Hematopoietic multipotent progenitor cell treated with erythropoietin and hydrocortisone succinate and interleukin-3 and kit ligand, for 15 days (in vitro differentiated cells): Measurements from ENCODE around the gene SYNDIG1.

ENCODE experiments used
- DNase-seq: peaks from one replicate; pipeline ENCODE4 v3.0.0-alpha.2; 2015; ENCODE audit warnings: low spot score

SYNDIG1 gene

DNA sequence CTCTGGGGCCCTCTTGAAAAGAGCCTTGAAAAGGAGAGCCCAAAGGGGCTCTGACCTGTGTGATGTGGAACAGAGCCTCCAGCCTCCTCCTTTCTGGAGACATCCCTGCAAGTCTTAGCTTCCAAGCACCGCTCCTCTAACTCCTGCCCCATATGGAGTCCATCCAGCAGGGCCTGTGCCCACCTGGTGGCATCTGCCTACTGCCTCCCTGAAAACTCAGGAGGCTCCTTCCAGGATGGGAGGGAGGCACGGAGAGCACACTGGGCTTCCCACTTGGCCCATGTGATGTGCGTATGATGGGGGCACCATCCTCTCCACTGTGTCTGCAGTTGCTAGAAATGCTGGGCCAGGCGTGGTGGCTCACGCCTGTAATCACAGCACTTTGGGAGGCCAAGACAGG lies 98.1 kb downstream of the SYNDIG1 start:
- no peak for DNase-seq

DNA sequence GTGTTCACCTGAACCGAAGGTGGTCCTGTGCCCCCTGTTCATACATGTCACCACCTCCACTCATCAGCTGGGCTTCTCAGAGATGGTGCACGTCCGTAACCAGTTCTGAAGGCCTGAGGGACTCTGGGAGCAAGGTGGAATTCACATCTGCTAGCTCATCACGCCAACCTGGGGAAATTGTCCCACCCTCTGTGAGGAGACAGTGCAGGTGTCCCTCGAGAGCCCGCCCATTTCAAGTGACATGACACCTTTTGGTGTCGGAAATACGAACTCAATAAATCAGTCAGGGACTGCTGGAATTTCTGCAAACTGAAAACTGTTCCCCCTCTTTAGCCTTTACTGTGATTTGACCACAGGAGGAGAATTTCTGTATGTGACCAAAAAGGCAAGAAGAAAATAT lies 99.4 kb downstream of the SYNDIG1 start:
- DNase-seq, result no peak

- DNase-seq, result no peak
Observed at GRCh38 chr20:24571159-24571558, 101.7 kb downstream of the SYNDIG1 start.

DNA sequence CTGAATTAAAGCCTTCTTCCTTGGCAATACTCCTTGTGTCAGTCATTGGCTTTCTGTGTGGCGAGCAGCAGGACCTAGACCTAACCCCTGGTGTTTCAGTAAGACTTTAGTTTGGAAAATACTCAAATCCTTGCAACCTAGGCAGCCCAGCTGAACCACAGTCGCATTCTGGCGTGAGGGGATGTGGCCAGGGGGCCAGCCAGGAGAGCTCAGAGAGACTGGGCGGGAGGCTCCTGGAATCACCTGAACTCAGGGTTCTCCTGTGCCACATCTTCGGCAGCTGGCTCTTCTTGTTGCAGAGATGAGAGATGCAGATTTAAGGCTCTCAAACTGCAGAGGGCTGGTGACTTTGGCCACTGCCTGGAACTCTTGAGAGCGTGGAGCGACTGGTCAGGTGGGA lies 102.7 kb downstream of the SYNDIG1 start:
- DNase-seq, result no peak

DNA sequence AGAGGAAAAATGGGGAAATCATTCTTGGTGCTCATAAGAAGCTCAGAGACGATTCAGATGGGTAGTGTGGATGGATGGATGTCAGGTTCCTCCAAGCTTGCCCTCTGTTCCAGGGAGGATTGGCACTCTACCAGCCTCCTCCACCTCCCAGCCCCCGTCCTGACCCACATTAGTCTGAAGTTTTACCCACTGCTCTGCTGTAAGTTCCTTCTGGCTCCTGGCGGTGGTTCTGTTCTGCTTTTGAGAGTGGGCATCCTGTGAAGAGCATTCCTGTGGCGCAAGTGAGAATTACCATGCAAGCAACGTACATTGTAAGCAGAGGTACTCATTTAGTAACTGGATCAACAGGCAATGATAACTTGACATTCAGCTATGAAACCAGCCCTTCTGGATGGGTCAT lies 103.4 kb downstream of the SYNDIG1 start:
- DNase-seq, result no peak

- no peak for DNase-seq
Observed at GRCh38 chr20:24573557-24573956, 104.1 kb downstream of the SYNDIG1 start.

- DNase-seq, result no peak
Observed at GRCh38 chr20:24574307-24574706, 104.9 kb downstream of the SYNDIG1 start.

DNA sequence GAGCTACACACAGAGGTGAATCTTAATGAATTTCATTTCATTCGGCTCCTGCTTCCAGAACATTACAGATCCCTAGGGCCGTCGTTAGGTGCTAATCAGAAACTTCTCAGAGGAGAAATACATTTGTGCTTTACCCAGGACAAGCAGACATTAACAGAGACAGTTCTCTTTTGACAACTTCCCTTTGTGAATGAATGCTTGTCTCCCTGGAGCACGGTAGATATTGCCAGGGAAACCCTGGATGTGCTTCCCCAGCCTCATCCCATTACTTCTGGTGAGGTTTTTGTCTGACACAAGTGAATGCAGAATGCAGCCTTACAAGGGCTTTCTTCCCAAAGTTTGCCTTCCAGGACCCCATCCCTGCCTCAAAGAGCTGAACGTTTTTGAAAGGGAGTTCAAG lies 105.4 kb downstream of the SYNDIG1 start:
- no peak for DNase-seq

DNA sequence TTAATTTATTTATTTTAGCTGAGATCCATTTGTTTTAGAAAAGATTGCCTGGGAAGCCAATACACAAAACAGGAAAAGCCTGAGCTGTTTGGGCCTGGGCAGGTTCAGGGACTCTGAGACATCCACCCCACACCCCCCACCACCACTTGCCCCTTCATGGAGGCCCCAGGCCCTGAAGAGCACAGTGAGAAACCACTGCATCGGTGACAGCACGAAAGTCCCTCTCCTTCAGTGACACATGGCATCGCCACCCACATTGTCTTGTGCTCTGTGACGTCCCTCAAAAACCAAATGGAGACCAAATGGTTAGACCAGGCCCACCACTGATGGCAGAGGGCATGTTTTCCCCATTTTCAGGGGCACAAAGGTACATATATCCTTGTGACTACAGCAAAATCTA lies 106.4 kb downstream of the SYNDIG1 start:
- DNase-seq, result no peak

GRCh38 chr20:24576447-24576846 lies 107.0 kb downstream of the SYNDIG1 start:
- no peak for DNase-seq

DNA sequence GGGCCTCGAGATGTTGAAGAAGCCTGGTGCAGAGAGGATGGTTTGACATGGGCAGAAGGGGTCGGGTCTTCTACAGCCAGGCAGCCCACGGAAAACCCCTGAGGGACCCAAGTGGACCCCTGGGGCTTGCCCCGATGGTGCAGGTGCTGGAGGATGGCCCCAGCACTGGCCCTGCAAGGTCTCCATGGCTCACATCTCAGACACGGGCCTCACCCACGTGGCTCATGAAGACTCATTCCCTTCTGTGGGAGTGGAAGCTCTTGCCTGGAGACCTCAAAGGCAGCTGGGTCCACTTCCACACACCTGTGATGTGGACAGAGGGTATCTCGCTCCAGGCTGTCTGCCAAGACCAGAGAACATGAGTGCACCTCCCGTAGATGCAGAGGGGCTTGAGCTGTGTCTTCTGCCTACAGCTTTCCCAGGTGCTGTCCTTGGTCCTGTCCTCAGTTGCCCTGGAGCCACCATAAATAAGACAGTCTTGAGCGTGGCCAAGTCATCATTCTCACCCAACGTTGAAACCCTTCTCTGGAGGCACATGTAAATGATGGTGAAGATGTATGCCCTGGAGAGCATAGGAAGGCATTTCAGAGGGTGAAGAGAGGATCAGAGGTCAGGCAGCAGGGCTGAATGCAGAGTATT lies 108.0 kb downstream of the SYNDIG1 start:
- DNase-seq, result no peak

- no peak for DNase-seq
Observed at GRCh38 chr20:24578567-24579415, 109.4 kb downstream of the SYNDIG1 start.

DNA sequence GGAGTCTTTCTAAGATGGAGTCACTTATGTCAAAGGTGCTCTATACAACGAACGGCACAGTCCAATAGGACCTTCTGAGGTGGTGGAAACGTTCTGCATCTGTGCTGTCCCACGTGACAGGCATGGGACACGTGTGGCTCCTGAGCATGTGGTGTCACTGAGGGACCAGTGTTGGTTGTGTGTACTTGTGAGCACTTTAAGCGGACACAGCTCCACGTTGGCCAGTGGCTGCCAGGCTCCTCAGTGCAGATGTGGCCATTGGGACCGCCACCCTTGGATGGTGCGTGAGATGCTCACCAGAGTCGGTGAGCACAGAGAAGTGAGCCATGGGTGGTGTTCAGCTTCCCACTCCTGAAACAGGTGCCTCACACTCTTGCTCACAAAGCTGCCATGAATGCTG lies 110.0 kb downstream of the SYNDIG1 start:
- no peak for DNase-seq

- no peak for DNase-seq
Observed at GRCh38 chr20:24580006-24580405, 110.6 kb downstream of the SYNDIG1 start.

DNA sequence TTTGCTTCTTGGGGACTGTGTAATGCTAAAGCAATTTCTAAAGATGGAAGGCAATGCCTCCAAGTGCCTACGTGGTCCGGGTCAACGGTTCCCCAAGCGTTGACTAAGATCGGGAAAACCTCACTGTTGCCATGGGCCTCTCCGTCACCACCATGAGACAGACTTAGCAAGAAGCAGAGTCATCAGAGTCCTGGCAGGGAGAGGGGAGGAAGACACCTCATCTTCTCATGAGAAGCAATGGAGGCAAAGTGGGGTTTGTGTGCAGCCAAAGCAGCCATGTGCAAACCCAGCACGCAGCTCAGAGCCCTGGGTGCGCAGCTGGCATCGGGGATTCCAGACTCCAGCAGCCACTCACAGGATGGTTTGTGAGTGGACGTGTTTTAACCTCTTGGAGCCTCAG lies 111.4 kb downstream of the SYNDIG1 start:
- no peak for DNase-seq

DNA sequence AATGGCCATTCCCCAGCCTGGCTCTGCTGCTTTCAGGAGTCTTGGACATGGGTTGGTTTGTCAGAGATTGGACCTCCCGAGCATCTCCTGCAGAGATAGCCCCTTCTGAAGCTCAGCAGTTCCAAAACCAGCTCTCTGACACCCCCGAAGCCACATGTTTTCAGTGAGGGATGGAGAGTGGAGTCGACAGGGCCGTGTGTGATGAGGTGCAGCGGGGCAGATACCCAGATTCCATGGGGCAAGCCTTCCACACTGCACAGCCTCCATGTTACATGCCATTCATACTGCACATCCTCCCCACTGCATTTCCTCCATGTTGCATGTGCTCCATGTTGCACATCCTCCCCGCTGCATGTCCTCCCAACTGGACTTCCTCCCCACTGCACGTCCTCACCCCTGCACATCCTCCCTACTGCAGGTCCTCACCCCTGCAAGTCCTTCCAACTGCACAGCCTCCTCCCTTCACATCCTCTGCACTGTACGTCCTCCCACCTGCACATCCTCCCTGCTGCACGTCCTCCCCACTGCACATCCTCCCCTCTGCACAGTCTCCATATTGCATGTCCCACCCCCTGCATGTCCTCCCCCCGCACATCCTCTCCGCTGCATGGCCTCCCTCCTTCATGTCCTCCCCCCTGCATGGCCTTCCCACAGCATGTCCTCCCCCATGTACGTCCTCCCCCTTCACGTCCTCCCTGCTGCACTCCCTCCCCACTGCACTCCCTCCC lies 112.2 kb downstream of the SYNDIG1 start:
- DNase-seq, result no peak

DNA sequence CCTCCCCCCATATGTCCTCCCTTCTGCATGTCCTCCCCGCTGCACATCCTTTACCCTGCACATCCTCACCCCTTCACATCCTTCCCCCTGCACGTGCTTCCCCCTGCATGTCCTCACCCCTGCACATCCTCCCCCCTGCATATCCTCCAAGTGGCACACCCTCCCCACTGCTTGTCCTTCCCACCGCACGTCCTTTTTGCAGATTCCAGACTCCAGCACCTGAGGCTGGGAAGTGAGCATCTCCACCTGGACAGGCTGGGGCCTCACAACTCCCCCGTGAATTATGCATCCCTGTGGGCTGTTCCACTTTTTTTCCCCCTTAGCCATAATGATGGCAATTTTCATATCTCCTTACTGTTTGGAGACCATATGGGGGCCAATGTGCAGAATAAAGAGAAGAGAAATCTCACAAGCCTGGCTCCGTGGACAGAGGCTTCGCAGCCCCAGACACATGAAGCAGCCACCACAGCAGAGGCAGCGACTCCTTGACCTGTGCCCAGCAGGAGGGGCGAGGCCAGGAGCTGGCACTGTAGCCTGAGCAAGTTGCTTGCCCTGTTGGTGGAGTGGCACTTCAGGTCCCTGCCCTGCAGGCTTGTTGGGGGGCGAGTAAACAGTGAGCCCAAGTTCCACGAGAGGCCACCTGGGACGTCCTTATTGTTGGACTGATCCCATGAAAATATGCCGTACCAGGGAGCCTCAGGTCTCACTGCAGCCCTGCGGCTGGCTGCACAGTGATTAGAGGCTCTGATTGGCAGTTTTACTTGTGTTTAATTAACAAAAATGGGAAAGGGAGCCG lies 113.1 kb downstream of the SYNDIG1 start:
- DNase-seq, result no peak

DNA sequence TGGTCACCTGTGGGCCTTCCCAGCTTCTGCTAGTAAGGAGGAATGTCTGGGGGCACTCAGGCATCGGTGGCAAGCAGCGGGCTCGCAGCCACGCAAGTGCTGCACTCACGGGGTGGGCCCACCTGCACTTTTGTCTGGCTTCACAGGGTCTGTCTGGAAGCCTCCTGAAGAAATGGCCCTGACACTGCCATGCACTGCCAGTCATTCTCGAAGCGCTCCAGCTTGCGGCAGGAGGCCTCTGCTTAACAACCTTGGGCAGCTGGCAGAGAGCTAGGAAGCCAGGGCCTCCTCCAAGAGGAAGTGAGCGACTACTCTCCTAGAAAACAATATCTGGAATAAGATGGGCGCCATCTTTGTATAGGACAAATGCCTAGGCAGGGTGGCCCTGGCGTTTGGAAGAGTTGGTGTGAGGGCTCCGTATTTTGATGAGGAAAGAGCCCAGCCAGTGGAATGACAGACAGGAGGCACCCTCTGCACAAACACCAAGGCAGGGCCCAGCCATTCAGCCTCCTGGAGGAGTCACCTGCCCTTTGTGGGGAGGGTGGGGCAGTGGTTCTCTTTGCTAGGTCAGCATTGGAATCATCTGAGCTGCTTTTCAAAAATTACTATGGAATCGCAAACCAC lies 113.9 kb downstream of the SYNDIG1 start:
- no peak for DNase-seq

DNA sequence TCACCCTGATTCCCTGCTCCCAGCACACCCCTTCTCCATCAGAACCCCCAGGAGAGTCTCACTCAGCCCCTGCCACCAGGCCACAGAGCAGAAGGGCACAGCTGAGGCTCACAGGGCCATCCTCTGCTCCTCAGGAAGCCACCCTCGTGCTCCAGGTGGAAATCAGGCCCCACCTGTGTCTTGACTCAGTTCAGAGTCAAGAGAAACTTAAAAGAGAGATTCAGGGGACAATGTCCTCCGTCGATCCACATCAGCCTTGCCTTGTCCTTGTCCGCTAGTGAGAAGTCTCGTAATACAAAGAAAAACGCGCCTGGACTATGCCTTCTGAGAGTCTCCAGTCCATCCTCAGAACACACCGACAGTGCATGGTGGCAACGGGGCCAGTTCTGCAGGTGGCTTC lies 114.6 kb downstream of the SYNDIG1 start:
- DNase-seq, result no peak

DNA sequence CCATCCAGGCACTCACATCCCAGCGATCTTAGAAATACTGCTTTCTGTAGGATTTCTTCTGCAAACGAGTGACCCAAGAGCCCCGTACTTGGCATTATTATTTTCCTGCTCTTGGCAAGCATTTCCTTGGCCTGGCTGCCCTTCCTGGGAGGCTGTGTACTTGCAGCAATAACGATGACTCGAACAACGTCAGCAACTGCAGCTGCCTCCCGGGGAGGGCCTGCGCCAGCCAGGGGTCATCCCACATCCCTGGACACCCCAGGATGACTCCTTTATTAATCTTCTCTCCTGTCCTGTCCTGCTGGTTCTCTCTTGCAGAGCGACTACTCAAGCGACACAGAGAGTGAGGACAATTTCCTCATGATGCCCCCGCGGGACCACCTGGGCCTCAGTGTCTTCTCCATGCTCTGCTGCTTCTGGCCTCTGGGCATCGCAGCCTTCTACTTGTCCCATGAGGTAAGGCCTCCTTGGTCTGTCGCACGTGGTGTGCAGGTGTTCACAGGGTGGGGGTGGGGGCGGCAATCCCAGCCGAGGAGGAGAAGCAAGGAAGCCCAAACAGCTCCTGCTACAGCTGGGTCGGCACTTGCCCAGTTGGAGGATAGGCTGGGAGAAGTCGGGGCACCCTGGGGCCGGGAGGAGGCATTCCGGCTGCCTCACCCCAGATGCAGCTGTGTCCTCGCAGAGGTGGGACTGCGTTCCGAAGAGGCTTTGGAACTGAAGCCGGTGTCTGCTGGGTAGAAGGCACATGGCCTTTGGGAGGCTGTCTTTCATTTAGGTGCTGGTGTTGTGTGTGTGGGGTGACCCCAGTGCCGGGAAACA lies 115.3 kb downstream of the SYNDIG1 start:
- no peak for DNase-seq
